NCI-H2107 (cell line): ENCODE results near the gene RELL1.

Experiments
- DNase-seq: peaks from one replicate; lab custom pipeline; 2025; lab: John Stamatoyannopoulos, UW

RELL1 gene

DNA sequence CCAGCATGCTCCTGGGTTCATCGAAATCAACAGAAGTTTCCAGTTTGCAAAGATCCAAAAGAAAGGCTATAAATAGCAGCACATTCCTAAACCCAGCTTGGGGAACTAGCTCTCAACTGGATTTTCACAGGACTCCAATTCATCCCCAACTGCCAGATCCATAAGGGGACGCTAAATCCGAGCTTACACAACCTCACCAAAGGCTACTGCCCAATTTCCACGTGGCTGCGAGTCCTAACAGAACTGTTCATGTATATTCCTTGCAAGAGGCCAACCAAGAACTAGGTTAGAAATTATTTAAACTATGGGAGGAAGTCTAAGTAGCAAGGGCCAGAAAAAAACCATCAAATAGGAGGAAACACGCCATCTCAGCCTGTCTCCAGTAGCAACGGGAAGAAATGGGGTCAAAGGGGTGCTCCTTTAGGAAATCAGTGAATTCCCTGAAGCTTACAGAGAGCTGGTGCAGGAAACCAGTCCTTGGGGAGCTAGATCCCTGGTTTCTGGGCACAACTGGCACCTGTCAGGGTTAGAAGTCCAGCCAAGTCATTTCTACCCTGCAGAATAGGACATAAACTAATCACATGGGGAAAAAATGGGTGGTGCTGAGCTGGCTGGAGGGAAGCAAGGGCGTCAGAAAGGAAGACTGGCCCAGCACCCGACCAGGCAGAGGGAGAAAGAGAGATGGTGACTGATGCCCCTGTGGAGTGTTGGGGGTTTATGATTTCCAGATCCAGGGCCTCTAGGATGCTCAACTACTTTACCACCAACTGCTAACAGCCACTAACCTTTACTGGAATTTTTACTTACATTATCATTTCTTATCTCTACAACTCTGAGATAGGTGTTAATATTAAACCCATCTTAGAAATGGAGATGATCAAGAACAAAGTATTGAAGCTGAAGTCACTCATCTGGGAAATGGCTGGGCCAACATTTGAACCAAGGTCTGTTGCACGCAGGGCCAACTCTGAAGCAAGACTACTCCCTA, 20.5 kb downstream of the RELL1 start:
- no peak for DNase-seq

DNA sequence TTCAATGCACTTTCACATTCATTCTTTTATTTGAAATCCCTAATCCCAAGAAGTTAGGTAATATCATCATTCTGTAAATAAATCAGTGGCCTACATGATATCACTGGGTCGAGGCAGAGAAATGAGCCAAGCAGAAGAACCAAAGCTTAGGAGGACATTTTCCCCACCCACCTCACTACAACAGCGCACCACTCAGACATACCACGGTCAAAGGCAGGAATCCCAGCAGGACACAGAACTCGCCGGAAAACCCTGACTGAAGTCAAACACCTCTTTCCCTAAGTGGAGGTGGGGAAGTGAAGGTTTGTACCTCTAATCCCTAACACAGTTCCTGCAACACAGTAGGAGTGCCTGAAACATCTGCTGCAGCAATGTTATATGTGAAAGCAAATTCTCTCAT, 21.5 kb downstream of the RELL1 start:
- DNase-seq, result no peak

DNA sequence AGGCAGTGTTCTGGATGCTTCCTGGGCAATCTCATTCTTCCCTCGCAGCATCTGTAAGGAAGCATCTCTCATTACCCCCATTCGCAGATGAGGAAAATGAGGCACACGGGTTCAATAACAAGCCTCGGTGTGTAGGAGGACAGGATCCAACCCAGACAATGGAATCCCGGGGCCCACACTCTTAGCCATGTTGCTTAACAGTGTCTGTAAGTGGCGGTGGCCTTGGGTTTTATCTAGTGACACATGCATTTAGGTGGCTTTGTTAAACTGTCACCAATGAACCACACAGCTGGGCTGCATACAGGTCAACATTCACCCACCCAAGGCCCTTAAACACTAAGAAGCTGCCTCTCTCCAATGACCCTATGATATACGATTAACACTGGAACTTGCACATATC, 22.6 kb downstream of the RELL1 start:
- no peak for DNase-seq

DNA sequence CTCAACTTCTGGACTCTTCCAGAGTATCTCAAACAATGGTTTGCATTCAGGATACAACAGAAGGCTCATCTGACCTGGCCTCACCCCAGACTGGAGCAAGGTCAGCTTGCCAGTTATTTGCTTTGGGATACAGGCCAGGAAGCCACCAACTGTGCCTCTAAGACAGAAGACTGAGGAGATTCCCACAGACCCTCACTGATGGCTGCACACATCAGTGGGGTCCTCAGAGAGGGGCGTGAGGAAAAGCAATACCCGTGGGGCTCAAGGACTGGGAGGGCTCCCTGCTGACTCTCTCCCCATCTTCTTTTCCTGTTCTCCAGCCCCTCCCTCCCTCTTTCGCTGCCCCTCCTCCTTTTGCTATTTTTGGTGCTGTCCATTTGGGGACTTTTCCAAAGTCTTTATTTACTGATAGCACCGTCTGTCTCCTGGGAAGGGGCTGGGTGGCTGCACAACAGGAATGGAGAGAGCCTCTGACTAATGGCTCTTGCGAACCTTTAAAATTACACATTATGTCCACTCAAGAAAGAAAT, 23.2 kb downstream of the RELL1 start:
- DNase-seq, result no peak

DNA sequence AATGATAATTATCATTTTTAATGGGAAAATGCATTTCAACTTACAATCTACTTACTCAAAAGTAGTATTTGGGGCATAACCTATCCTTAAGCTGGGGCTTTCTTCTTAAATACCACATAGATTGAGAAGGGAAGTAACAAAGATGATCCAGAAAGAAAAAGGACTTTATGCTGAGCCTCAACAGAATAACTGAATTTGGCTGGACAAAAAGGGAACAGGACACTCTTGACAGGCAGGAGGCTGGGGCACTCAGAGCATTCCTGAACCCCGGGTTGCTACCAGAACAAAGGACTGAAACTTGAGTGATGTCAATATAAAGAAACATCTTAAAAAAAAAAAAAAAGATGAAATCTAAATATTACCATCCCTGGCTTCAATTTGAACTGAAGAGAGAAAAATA, 23.9 kb downstream of the RELL1 start:
- no peak for DNase-seq

DNA sequence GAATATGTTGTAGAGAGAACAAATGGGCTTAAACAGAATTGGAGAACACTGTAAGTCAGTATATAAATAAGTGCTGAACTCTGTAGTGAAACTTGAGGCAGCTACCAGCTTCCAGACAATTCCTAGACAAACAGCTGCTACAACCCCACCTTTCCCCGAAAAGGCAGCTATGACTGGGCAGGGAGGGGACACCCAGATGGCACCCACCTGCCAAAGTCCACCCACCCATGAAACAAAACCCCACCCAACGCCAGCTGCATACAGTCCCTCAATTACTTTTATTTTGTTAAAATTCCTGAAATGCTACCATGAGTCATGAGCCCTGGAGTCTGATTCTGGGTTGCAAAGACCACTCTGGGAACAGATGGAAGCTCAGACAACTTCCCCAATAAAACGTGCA, 24.4 kb downstream of the RELL1 start:
- DNase-seq, result no peak

DNA sequence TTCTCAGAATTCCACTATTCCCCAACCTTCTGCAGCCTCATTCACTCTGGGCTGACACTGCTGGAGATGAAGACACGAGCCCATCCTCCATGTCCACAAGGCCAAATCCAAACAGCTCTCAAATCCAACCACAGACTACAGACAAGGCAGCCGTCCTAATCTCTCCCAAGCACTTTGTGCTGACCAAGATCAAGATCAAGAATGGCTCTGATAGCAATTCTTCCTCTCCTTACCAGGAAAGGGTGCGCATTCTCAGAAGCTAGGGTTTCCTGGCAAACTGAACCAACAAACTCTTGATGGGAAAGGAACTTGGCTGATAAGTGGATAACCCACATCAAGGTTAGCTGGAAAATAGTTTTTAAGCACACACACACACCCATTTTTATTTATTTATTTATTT, 26.5 kb downstream of the RELL1 start:
- DNase-seq, result no peak

DNA sequence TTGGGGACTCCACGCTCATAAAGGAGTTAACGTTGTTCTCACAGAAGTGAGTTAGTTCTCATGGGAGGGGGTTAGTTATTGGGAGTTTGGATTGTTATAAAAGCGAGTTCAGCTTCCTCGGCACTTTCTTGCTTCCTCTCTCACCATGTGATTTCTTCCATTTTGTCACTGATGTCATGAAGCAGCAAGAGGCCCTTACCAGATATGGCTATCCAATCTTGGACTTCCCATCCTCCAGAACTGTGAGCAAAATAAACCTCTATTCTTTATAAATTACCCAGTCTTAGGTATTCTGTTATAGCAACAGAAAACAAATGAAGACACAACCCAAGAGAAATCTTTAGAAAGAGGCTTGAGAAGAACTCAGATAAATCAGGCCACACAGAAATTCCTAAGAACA, 29.5 kb downstream of the RELL1 start:
- no peak for DNase-seq

DNA sequence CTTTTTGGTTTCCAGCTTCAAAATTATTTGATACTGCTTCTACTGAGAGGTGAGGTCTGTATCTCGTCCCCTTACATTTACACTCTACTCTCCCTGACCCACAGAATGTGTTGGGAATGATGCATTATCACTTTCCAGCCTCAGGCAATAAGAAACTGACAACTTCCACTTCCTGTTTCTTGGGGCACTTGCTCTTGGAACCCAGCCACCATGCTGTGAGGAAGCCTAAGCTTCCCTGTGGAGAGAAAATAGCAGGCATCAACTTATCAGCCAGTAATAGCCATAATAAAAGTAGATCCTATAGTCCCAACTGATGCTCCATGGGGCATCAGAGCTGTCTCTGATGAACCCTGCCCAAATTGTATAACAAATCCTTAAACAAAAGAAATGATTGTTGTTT, 32.6 kb downstream of the RELL1 start:
- DNase-seq, result no peak

DNA sequence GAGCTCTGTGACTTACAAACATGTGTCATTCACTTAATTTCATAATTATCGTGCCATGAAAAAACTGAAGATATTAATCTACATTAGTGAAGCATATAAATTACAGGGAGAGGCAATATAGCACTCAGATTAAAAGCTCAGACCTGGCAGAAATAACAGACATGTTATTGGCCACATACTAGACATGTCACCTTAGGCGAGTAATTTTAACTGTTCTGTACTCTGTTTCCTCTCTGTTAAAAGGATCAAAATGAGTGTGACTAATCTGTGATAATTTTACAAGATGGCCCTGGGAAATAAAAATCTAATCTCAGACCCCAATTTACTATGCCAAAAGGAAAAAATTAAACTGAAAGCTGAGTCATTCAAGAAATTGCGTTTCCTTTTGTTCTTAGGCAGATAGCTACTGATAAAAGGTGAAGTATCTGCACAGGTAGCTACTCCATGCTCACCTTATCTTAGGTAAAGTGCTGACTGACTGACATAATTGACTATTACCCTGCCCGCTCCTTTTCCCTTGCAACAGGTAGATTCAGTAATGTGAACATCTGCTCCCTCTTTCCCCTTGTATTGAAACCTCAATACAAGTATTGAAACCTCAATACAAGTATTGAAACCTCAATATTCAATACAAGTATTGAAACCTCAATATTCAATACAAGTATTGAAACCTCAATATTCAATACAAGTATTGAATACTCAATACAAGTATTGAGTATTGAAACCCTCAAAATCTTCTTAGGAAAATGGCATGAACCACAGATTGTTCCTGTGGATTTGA, 33.2 kb downstream of the RELL1 start:
- no peak for DNase-seq

DNA sequence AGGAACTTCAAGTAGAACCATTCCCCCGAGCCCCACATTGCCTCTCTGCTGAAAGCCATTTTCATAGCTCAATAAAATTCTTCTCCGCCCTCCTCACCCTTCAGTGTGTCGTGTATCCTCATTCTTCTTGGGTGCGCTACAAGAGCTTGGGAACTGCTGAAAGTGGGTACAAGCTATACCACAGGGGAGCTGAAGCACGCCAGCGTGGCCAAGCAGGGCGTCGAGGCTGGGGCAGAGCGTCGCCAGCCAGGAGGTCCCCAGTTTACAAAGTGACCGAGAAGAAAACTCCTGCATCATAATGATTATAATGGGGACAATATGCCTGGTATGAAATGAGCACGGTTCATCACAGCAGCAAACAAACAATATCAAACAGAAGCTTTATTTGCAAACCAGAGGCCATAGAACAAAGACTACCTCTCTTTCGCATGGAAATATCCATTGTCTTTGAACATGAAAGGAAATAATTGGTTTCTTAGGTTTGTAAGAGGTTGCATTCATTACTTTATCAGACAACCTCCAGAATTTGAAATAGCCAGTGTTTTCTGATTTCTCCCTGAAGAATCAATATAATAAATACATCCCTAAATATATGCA, 34.3 kb downstream of the RELL1 start:
- DNase-seq, result no peak

DNA sequence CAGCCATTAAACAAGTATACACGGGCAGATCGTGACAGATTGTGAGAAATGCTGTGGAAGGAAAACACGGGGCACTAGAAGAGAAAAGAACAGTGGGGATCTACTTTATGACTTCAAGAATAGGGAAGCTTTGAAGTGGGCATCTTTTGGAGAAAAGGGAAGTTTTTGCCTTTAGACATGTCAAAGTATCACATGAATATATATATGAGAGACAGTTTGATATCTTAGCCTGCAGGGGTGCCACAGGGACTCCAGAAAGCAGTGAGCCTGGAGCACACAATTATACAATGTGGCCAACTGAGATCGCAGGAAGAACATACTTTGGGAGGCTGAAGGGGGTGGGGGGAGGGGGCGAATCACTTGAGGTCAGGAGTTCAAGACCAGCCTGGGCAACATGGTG, 35.7 kb downstream of the RELL1 start:
- DNase-seq, result no peak

DNA sequence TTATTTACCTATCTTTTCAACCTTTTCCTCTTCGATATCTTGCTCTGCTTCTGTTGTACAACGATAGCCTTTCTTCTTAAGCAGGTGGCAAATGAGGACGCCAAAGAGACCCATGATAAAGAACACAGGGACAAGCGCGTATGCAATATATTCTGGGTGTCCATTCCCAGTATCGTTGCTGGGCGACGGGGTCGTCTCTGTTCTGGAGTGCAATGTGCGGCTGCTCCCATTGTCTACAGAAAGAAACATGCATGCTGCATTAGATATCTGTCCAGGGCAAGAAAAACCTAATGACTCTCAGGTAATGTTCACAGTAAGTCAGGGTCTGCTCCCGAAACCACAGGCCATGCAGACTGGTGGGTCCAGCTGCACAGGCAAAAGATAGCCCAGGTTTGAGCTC, 36.9 kb downstream of the RELL1 start:
- DNase-seq, result no peak

DNA sequence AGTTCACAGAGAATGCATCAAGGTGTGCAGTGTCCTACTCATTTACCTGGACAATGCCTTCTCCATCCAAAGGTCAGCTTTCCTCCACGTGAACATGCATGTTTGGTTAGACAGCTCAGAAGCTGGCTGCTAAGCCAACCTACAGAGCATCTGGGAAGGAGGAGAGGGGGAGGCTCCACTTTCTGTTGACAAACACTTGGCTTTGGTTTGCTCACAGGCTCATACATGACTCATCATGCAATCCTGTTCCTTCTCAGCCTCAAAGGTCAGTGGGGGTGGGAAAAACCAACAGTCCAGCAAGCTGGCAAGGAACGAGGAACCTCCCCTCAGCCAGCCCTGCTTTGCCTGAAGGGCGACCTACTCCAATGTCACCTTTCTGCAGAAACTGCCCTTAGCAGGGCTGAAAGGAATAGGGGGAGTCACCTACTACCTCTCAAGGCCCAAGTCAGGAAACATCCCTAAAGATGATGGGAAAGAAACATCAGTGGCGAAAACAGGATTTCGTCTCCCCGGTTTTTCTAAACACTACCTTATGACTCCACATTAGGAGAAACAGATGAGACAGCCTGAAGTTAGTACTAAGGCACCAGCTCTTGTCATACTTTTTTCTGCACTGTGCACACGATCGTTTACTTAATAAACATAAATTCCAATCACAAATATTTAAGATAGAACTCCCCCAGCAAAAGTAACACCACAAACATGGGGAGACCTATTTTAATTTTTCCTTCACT, 37.9 kb downstream of the RELL1 start:
- DNase-seq, result no peak

DNA sequence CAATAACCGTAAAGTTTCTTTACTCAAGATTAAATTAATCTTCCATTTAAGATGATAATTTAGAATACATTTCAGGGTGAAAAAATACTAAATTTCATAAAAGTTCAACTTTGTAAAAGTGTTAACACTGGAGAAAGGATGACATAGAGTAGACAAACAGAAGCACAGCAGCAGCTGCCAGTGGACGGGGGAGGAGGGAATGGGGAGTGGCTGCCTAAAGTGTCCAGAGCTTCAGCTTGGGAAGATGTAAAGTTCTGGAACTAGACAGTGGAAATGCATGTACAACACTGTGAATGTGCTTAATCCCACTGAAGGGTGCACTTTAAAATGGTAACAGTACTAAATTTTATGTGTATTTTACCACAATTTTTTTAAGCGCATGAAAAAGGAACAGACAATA, 39.9 kb downstream of the RELL1 start:
- no peak for DNase-seq

DNA sequence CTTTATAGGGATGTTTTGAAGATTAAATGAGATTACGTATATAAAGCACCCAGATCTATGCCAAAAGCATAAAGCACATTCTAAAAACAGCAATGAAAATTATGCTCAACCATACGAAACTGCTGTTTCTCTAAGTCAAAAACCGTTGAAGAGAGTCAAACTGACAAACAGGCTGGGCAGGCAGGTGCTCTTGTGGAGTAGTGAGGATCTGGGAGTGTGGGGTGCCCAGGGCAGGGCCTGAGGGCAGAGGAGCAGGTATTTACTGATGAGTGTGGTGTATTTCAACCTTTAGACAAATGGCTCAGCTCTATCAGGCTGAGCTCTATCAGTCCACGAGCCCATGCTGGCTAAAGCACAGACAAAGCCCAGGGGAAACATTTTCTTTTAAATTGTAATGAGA, 40.4 kb downstream of the RELL1 start:
- no peak for DNase-seq

DNA sequence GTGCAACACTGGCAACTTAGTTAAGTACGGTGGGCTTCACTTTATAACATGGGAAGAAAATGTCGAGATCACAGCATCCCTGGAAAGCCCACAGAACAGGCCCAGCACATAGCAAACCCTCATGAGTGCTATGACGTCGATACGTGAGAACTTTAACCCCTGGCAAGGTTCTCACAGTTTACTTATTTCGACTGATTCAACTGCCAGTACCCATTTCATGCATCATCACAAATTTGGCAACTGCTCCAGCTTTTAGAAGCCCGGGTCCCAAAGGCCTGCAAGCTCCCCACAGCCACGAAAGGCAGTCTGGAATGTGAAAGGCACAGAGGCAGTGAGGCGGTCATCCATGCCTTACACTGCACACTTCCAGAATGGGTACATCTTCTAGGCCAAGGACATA, 41.2 kb downstream of the RELL1 start:
- DNase-seq, result no peak

DNA sequence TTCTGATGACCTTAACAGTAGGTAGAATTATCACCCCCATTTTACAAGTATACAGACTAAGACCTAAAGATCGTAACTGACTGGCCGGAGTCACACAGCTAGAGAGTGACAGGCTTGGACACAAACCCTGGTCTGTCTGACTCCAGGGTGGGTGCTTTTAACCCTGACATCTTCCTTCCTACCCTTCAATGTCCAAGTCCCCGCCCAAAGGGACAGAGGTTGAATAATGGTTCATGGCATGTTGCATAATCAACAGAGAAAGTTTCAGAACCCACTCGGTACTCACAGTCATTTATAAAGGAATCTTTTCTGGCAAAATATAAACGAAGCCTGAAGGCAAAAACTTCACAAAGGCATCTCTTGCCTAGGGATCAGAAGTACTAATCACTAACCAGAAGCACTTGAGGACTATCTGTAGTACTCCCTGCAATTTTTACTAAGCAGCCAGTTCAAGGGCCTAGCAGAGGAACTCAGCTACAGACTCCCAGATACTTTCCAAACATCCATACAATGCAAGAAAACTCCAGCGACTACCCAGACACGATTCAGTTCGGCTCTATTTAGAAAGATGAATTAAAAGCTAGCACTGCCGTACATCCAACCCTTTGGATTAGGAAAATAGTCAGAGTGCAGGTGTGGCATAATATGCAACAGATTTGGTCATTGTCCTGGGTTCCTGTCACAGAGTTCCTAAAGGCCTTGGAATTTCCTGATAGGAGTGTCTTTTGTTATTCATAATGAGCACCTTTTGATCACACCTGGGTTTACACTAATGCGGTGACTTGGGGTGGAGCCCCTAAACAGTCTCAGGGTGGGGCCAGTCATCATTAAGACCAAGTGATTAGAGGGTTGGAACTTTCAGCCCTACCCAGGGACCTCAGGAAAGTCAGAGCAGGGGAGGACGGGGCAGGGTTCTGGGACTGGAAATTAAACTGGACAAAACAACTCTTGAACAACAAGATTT, 44.0 kb downstream of the RELL1 start:
- no peak for DNase-seq

DNA sequence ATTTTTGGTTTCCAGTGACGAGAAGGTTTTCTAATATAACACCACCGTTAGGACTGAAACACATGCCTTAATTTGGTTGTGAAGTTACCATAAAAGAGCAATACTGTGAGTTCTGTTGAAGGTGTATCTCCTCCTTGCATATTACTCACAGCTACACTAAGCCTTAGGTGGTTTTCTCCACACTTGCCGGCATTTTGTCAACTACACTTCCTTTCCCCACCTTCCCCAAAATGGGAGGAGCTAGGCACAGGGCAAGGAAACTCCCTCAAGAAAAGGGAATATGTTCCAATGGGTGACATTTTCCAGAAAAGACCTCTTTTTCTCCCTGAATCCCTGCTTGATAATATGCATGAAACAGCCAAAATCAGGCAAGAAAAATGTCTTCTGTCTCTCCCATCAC, 44.8 kb downstream of the RELL1 start:
- DNase-seq, result no peak

DNA sequence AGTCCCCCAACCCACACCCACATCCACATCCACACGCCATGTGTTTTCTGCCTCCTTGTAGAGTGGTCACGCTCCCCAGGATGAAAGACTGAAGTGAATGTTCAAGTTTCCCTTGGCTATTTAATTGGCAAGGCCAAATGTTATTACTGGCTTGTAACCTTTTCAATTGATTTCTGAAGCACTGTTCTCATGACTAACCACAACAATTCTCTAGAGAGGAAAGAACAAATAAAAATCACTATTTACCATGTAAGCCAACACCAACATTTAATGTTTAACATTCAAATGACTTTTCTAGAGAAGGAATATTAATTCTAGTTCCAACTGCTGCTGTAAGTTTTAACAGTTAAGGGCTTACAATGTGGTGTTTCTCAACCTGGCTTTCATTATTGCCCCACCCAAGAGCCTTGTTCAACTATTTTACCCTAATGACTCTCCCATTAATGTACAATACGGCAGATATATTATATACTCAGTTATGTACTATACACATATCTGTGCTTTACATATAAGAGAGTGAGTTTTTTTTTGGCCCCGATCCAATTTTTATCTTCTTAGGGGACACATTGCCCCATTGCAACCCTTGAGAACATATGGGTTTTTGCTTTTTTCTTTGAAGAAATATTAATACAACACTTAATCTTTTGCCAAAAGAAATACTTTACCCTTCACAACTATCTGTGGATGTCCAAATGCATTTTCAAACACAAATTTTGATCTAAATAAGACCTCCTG, 46.5 kb downstream of the RELL1 start:
- DNase-seq, result no peak
